K562 (cell line): ENCODE measurements around the gene CHRM1. TPM values are rescaled to one million over a fixed set of nuclear protein-coding genes. Genes with fewer than 3 reads are reported as not detected.

ENCODE experiments used
- ATAC-seq: fragments of 200-7000 bp; cut with Tn5 transposase; 3 replicates; pipeline ENCODE4 v1.9.1; 2020; ENCODE audit warnings: moderate library complexity
- BruUV-seq: library from RNA; stranded (reverse); fragments of 400-500 nt; replicated peaks from 2 replicates; lab custom pipeline; 2021; lab: Mats Ljungman, UMichigan
- CTCF ChIA-PET: fragments of 300-600 bp; formaldehyde crosslinking; extraction: SDS; loops from one replicate; lab custom pipeline; 2021; ENCODE audit warnings: low intra/inter-chr PET ratio; lab: Yijun Ruan, JAX
- POLR2A ChIA-PET: fragments of 300-600, 350-650 bp; sonication (Branson Sonifier 250); formaldehyde crosslinking; extraction: SDS; loops from one replicate; lab custom pipeline; 2021; ENCODE audit warnings: antibody characterized with exemption, inconsistent platforms; lab: Yijun Ruan, JAX
- DNase-seq, 4 experiments: peaks; one replicate each; pipeline versions ENCODE4 v3.0.0 to v3.0.0-alpha.2; 2011 to 2018; ENCODE audit warnings: low spot score in 3 of 4, mixed read lengths in 3 of 4; ENCODE audit errors: extremely low read depth in 1 of 4
- FAIRE-seq: peaks from 2 replicates; lab custom pipeline; 2011; peaks lifted over from hg19 to GRCh38; lab: Jason Lieb, UNC
- H2AFZ ChIP-seq: 2 replicates; pipeline ENCODE4 v1.6.0; 2011; ENCODE audit warnings: low read depth, low read length, control low read depth, inconsistent platforms
- H3K27ac ChIP-seq: fragments of 200-600 bp; 3 replicates; pipeline ENCODE4 v1.8.0; 2011; ENCODE audit warnings: low read depth, mild to moderate bottlenecking, control low read depth, inconsistent platforms, low read length, moderate library complexity, mixed read lengths; ENCODE audit errors: extremely low read depth
- H3K27me3 ChIP-seq, 2 experiments: fragments of 300-600 bp in 1 of 2; 2 replicates in 1 of 2; 3 replicates in 1 of 2; pipeline versions ENCODE4 v1.6.0 to v1.8.0; 2011; ENCODE audit warnings: inconsistent platforms in 2 of 2, low read length in 2 of 2, mild to moderate bottlenecking in 1 of 2, mixed read lengths in 1 of 2, moderate library complexity in 1 of 2; ENCODE audit not compliant: control insufficient read depth in 2 of 2, insufficient read depth in 2 of 2
- H3K36me3 ChIP-seq: fragments of 300-600 bp; 3 replicates; pipeline ENCODE4 v1.8.0; 2011; ENCODE audit warnings: mild to moderate bottlenecking, low read length, inconsistent platforms; ENCODE audit not compliant: control insufficient read depth, insufficient read depth
- H3K4me1 ChIP-seq, 2 experiments: fragments of 200-600 bp in 1 of 2; replicated peaks in 1 of 2; 2 replicates in 1 of 2; 3 replicates in 1 of 2; pipeline versions ENCODE4 v1.5.1 to v1.8.0; 2011; ENCODE audit warnings: inconsistent platforms in 2 of 2, low read length in 2 of 2, mild to moderate bottlenecking in 1 of 2, mixed read lengths in 1 of 2, moderate library complexity in 1 of 2; ENCODE audit not compliant: control insufficient read depth in 2 of 2, insufficient read depth in 2 of 2
- H3K4me2 ChIP-seq: 2 replicates; pipeline ENCODE4 v1.6.1; 2011; ENCODE audit warnings: low read length, control low read depth, inconsistent platforms, mixed read lengths; ENCODE audit not compliant: insufficient read depth
- H3K4me3 ChIP-seq: fragments of 200-600 bp; sonication (generic), shearing (Covaris generic); 2 replicates; pipeline ENCODE4 v1.5.1; 2016; ENCODE audit warnings: control low read depth, inconsistent platforms
- H3K79me2 ChIP-seq: fragments of 200-600 bp; 3 replicates; pipeline ENCODE4 v1.8.0; 2011; ENCODE audit warnings: low read length, inconsistent platforms; ENCODE audit not compliant: control insufficient read depth, insufficient read depth
- H3K9ac ChIP-seq, 2 experiments: 2 replicates each; pipeline versions ENCODE4 v1.6.0 to v1.6.1; 2011; ENCODE audit warnings: low read depth in 2 of 2, low read length in 2 of 2, control low read depth in 1 of 2, inconsistent platforms in 1 of 2, mild to moderate bottlenecking in 1 of 2, mixed read lengths in 1 of 2; ENCODE audit not compliant: insufficient read depth in 1 of 2
- H3K9me1 ChIP-seq: one replicate; pipeline ENCODE4 v1.6.0; 2011; ENCODE audit warnings: inconsistent platforms, mild to moderate bottlenecking, low read length, moderate library complexity; ENCODE audit not compliant: control insufficient read depth, insufficient read depth
- H3K9me3 ChIP-seq: replicated peaks from 2 replicates; pipeline ENCODE4 v1.5.1; 2011; ENCODE audit warnings: low read depth, low read length, inconsistent platforms; ENCODE audit not compliant: control insufficient read depth, insufficient read depth
- H4K20me1 ChIP-seq: replicated peaks from 2 replicates; pipeline ENCODE4 v1.6.1; 2011; ENCODE audit warnings: low read length, inconsistent platforms, mixed read lengths; ENCODE audit not compliant: control insufficient read depth, insufficient read depth
- ARID2 ChIP-seq: fragments of 450-650 bp; IDR thresholded peaks from 2 replicates; pipeline ENCODE4 v1.6.1; 2017; ENCODE audit warnings: antibody characterized with exemption, mild to moderate bottlenecking
- BHLHE40 ChIP-seq: IDR thresholded peaks from 2 replicates; pipeline ENCODE4 v1.6.1; 2011; ENCODE audit warnings: low read length, improper control_type of control experiment
- E2F6 ChIP-seq, 2 experiments: IDR thresholded peaks; 2 replicates each; pipeline ENCODE4 v1.6.1; 2011; ENCODE audit warnings: borderline replicate concordance in 1 of 2, control low read depth in 1 of 2, low read depth in 1 of 2, low read length in 1 of 2, mild to moderate bottlenecking in 1 of 2, mixed read lengths in 1 of 2, moderate library complexity in 1 of 2; ENCODE audit not compliant: insufficient read depth in 1 of 2, insufficient read length in 1 of 2, poor library complexity in 1 of 2, severe bottlenecking in 1 of 2; ENCODE audit errors: extremely low read depth in 1 of 2
- L3MBTL2 ChIP-seq: fragments of 450-650 bp; IDR thresholded peaks from 2 replicates; pipeline ENCODE4 v1.6.1; 2016; ENCODE audit warnings: mild to moderate bottlenecking, moderate library complexity
- MCM3 ChIP-seq: fragments of 450-650 bp; IDR thresholded peaks from 2 replicates; pipeline ENCODE4 v1.6.1; 2016
- PHF8 ChIP-seq: fragments of 200-600 bp; sonication (generic); IDR thresholded peaks from 2 replicates; pipeline ENCODE4 v1.6.1; 2012; ENCODE audit warnings: mixed run types, mild to moderate bottlenecking, inconsistent platforms, low read length, moderate library complexity, borderline replicate concordance
- SIX5 ChIP-seq, 2 experiments: IDR thresholded peaks; 2 replicates each; pipeline ENCODE4 v1.6.1; 2011; ENCODE audit warnings: low read length in 2 of 2, borderline replicate concordance in 1 of 2, low read depth in 1 of 2, mild to moderate bottlenecking in 1 of 2, moderate library complexity in 1 of 2; ENCODE audit not compliant: insufficient read depth in 1 of 2
- SP1 ChIP-seq: sonication (generic); formaldehyde crosslinking; IDR thresholded peaks from 2 replicates; pipeline ENCODE4 v1.8.1; 2022; ENCODE audit warnings: mild to moderate bottlenecking, missing genetic modification reagents
- TBP ChIP-seq: optimal IDR thresholded peaks from 2 replicates; pipeline ENCODE3; 2011; ENCODE audit warnings: low read depth, low read length, improper control_type of control experiment
- ZBTB33 ChIP-seq: sonication (generic); formaldehyde crosslinking; IDR thresholded peaks from 2 replicates; pipeline ENCODE4 v1.8.1; 2023; ENCODE audit warnings: mild to moderate bottlenecking, missing genetic modification reagents
- ZBTB7A ChIP-seq: IDR thresholded peaks from 2 replicates; pipeline ENCODE4 v1.6.1; 2011; ENCODE audit warnings: low read depth, mild to moderate bottlenecking, low read length, moderate library complexity, borderline replicate concordance; ENCODE audit not compliant: control insufficient read depth
- WGBS: fragments of 100-300 bp; shearing (Covaris generic); methylation state at CpG from one replicate; pipeline ENCODE4 v1.1.6; 2016; ENCODE audit warnings: low coverage, mixed read lengths; ENCODE audit not compliant: insufficient coverage; ENCODE audit errors: missing lambda C conversion rate; 5-methylcytosine and 5-hydroxymethylcytosine counted together
- in situ Hi-C: fragments of 300-500 bp; cut with MboI; formaldehyde crosslinking; loops from 4 replicates; pipeline ENCODE4 v1.15.0; 2018; ENCODE audit warnings: inconsistent platforms, mixed read lengths
- intact Hi-C: fragments of 100-400 bp; cut with micrococcal nuclease; formaldehyde crosslinking; loops from 2 replicates; pipeline ENCODE4 v1.14.2; 2022
- polyA plus RNA-seq, 8 experiments: library from polyadenylated mRNA; depleted of rRNA in 4 of 8; stranded (reverse) in 5 of 8; unstranded in 3 of 8; fragments of >200 nt; fragmentation: Nextera tagmentation in 2 of 8; fragmentation: Illumina TruSeq in 1 of 8; extraction: Ambion mirVana in 2 of 8; extraction: Trizol in 1 of 8; gene quantifications; 2 replicates each; pipeline versions ENCODE4 v1.2.1 to v1.2.3, GENCODE V29; 2011 to 2014; ENCODE audit warnings: inconsistent platforms in 1 of 8, missing spikeins in 1 of 8
- total RNA-seq, 7 experiments: library from RNA; depleted of rRNA in 6 of 7; stranded (reverse); fragments of >200 nt in 6 of 7; fragmentation: Illumina TruSeq in 2 of 7; extraction: Trizol in 2 of 7; gene quantifications; 2 replicates each; pipeline versions ENCODE4 v1.2.1 to v1.2.3, GENCODE V29; 2011 to 2021; ENCODE audit warnings: low replicate concordance in 1 of 7

CHRM1 gene
- total and polyA plus RNA-seq, 9 of the 15 experiments (the other 6 are each of a cell fraction or from before 2014, with no cell fraction given), result not detected

- ChIA-PET POLR2A (interaction anchor here (0.6 to 1.1 kb wide), 4 partner anchors 14 to 75 kb away, joined by 3 to 4 read pairs (median 3); no protein-coding TSS in a partner anchor), CTCF (interaction anchor here (1.7 kb wide), 1 partner anchor 18 kb away, joined by 4 read pairs; no protein-coding TSS in a partner anchor)
- no TSS peak for BruUV-seq
- DNase-seq, result peak in 2 of 4 experiments; percentile 43 to 44
- no peak for FAIRE-seq
- Histone ChIP-seq H3K4me3 (peak overlapping the region; percentile 10; the same call in 1 of the 2 replicates), H3K27me3 (peaks cover 20 to 39% of the 10 kb centered on the region in 2 experiments; a peak in 4 of 5 replicates), H2AFZ (peak overlapping the region; percentile 84), H3K36me3 (no peaks in the 10 kb centered on the region), H4K20me1 (peaks cover 14% of the 10 kb centered on the region; the same call in 1 of the 2 replicates), H3K9ac (peak overlapping the region; percentile 40 to 72; a peak in 3 of 4 replicates), H3K79me2 (no peaks in the 10 kb centered on the region), H3K4me1 (peaks cover 19 to 57% of the 10 kb centered on the region in 2 experiments), H3K4me2 (peak overlapping the region; percentile 15), H3K9me1 (no peaks in the 10 kb centered on the region), H3K9me3 (no peaks in the 10 kb centered on the region), H3K27ac (no peak overlapping the region)
- ATAC-seq, result peak; percentile 31; the same call in 2 of the 3 replicates
- in situ Hi-C loops, result no loop called here
- WGBS, result 14% methylated on average over 36 of the region's 52 CpGs
- intact Hi-C loops, result loop anchor here (1.0 kb wide), 1 partner anchor 18 kb away; no protein-coding TSS in a partner anchor
- TF ChIP-seq PHF8 (peak; percentile 13; the same call in 1 of the 2 replicates), SIX5 (IDR thresholded peaks at IDR 0.05; ENCODE audit: borderline replicate concordance in 1 of 2, insufficient read depth in 1 of 2, low read depth in 1 of 2, low read length in 2 of 2) (no peak), E2F6 (IDR thresholded peaks at IDR 0.05; ENCODE audit: borderline replicate concordance in 1 of 2, extremely low read depth in 1 of 2, insufficient read depth in 1 of 2, insufficient read length in 1 of 2, low read depth in 1 of 2, low read length in 1 of 2, poor library complexity in 1 of 2, severe bottlenecking in 1 of 2) (peak in 1 of 2 experiments; percentile 65), ZBTB33 (0 out of 2 replicates have a peak, but pooled peaks have one; percentile 17), MCM3 (no peak), TBP (peak; percentile 14), ZBTB7A (peak; percentile 31; the same call in 1 of the 2 replicates), SP1 (CRISPR knock-in tag) (no peak), L3MBTL2 (peak; percentile 17; the same call in 1 of the 2 replicates), ARID2 (no peak), BHLHE40 (peak; percentile 39; the same call in 1 of the 2 replicates)
Measured at GRCh38 chr11:62923601-62924411, 2.6 kb upstream of the CHRM1 start.
